Medulla oblongata (tissue), 1 donor: ENCODE data around the gene VPS39.

Experiments
- DNase-seq: peaks from one replicate; pipeline ENCODE4 v3.0.0-alpha.2; 2015; ENCODE audit errors: extremely low spot score

Gene VPS39

DNA sequence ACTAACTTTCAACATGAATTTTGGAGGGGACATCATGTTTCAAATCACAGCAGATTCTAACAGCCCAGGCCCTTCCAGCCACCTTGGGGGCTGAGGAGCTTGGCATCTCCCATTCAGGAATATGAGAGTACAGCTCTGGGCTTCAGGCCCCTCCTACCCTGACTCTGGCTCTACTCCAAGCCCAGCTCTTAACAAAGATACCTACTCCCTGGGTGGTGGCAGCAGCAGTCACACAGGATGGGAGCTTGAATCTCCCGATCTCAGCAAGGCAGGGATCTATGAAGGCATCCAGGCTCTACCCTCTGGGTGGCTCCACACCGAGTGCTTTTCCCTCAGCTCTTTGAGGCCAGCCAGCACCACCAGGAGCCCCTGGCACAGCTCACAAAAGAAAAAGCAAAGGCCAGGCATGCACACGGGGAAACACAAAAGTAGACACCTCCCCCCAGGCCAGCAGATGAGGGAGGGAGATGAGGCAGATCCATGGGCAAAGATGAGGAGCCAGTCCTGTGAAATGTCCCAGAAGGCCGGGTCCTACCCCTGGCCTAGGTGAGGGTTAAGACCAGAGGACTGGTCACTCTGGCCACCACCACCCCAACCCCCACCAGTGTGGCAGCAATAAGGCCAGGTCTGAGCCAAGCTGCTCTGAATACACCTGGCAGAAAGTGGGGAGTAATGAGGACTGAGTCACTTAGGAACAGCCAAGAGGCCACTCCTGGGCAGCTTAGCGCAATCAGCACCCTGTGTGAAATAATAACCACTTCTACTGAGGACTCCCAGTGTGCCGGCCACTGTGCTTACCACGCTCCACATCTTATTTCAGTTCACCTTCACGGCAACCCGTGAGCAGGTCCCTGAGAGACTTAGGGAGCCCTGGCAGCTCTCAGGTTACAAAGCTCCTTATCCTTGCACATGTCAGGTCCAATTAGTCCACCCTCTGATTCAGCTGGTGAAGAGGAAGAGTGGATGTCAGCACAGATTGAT lies 76.0 kb downstream of the VPS39 start:
- no peak for DNase-seq

DNA sequence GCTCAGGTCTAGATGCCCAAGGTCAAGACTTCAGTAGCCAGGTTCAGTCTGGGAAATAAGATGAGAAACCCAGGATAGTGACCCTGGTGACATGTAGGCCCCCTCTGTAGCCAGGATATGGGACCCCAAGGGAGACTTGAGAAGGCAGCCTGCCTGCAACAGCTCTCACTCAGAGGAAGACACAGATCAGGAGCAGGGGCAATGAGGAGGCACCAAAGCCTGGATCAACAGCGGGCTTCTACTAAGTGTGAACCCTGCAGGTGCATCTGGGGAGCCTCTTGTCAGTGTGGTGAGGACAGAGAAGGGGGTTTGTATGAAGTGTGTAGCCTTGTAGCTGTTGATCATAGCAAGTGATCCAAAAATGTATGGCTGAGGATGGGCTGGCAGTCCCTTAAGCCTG lies 77.1 kb downstream of the VPS39 start:
- no peak for DNase-seq

DNA sequence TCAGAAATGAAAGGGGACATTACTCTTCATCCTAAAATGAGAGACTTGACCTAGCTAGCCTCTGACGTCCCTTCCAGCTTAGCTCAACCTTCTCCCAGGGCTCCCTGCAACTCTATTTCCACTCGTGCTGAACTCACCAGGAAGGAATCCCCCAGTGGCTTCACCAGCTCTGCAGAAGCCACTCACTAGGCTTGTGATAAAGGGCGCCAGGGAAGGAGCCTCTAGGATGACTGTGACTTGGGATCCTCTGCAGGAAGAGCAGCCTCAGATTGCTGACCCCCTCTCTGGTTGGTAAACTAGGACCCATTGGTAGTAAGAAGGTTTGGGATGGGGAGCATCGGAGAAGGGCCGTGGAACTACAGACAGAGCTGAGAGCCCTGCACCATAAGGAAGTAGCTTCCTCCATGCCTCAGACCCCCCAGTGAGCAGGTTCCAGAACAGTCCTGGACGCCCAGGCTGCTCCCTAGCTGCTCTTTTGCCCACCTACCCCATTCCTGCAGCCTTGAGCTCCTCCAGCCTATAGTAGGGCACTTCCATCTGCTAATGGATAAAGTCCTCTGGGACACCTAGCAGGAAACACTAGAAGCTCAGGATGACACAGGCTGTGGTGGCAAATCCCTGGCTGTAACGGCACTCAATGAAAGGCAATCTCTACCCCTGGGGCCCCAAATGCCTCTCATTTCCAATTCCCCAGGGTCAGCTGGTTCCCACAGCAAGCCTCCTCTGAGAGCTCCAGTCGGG lies 77.7 kb downstream of the VPS39 start:
- no peak for DNase-seq

DNA sequence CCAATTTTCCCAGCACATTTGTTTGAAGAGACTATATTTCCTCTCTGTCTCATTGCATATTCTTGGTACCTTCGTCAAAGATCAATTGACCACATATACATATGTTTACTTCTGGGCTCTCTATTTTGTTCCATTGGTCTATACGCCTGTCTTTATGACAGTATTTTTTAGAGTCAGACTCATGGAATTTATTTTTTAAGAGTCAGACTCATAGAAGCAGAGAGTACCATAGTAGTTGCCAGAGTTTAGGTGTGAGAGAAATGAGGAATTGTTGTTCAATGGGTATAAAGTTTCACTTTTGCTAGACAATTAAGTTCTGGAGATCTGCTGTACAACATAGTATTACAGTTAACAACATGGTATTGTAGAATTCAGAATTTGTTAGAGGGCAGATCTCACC lies 78.7 kb downstream of the VPS39 start:
- no peak for DNase-seq

DNA sequence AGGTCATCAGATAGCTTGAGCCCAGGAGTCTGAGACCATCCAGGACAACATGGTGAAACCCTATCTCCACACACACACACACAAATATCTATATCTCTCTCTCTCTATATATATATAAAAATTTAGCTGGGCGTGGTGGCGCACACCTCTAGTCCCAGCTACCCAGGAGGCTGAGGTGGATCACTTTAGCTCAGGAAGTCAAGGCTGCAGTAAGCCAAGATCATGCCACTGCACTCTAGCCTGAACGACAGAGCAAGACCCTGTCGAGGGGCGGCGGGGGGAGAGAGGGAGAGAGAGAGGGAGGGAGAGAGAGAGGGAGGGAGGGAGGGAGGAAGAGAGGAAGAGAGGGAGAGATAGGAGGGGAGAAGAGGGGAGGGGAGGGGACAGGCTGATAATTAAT lies 79.6 kb downstream of the VPS39 start:
- no peak for DNase-seq

DNA sequence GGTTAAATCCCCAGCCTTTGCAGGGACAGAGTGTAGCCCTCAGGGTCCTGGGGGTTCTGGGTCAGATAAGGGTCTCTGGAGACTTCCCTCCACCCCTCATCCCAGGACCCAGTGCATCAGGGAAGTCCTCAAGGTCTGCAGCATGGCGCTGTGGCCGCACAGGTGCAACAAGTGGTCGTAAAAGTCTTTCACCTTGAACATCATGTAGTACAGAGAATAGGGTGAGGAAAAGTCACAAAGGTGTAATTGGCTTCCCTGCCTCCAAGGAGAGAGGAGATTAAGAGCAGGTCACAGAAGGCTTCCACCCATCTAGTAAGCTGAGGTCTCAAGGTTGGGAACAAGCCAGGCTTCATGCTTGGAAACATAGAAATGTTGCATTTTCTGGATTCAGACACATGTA lies 84.6 kb downstream of the VPS39 start:
- DNase-seq: no peak

DNA sequence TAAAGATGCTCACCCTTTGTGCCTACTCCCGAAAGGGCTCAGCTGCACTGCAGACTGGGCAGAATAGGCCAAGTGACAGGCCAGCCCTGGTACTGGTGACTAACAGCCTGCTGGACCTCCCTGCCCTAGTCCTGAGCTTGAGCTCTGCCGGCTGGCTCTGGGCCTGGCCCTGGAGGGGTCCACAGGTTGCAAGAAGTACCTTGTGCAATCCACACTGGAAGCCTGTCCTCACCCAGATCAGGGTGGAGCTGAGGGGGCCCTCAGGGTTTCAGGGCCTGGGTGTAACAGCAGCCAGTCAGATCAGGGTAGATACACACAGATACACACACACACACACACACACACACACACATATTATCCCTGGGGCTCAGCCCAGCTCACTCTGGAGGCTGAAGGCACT lies 86.4 kb downstream of the VPS39 start:
- no peak for DNase-seq

DNA sequence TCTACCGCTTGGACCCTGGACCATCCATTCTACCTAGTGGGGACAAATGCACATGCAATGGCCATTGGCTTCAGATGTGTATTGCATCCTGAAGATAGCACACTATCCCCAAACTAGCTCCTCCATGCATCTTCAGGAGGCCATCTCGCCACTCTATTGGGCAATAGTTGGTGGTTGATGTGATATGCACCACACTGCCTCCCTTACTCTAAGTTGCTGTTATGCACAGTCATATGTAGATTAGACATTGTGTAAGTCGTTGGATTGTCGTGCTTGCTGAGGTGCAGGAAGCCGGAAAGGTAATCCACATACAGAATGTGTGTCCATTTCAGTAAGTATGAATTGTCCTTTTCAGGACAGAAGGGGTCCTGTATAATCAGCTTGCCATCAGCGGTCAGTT lies 87.1 kb downstream of the VPS39 start:
- no peak for DNase-seq

DNA sequence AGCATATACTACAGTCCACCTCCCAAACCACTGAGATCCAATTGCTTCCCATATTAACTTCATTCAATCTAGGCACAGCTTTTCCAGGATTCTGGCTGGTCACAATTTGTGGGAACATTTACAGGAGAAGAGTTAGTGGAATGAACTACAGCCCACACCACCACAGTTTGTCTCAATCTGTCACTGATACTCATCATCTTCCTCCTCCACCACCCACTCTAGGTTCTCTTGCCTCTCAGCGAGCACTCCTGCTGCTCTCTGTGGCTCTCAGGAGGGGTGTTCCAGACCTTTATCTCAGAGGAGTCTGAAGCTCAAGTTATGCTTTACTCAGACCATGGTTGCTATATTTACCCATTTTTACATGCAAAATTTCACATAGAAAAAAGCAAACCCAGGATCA lies 87.8 kb downstream of the VPS39 start:
- no peak for DNase-seq

DNA sequence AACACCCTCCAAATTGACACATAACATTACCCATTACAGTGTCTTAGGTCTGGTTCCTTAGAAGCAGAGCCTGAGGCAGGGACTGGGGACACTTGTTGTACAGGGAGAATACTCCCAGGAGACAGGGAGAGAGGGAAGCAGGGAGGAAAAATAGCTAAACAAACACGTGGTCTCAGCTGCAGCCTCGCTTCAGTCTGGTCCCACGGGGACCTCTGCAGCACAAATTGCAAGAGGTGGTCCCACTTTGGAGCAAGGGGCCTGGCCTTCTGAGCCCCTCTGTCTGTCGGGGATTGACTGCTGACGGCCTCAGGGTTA lies 88.7 kb downstream of the VPS39 start:
- DNase-seq: no peak

DNA sequence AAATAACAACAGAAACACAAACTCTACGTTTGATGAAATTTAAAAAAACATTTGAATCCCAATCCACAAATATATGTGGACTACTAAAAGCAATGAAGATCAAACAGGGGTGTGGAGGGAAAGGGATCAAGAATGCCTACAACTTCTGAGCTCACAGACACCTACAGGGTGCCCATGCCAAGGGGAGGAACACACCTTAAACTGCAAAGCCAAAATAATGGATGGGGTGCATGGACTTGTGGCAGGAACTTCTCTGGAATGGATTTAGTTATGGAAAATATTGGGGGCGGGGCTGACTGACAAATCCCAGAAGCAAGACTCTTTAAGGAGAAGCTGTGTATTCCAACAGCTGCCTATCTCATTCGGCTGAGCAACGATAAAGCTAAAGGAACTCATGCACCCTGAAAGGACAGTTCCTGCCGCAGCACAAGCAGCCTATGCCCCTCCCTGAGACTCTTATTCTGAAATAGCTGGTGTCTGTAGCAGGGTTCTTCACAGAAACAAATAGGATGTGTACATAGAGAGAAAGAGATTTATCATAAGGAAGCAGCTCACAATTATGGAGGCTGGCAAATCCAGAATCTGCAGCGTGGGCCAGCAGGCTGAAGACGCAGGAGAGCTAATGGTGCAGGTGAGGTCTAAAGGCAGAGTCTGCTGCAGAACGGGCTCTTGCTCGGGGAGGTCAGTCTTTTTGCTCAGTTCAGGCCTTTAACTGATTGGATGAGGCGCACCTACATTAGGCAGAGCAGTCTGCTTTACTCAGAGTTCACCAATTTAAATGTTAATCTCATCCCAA lies 89.3 kb downstream of the VPS39 start:
- no peak for DNase-seq

DNA sequence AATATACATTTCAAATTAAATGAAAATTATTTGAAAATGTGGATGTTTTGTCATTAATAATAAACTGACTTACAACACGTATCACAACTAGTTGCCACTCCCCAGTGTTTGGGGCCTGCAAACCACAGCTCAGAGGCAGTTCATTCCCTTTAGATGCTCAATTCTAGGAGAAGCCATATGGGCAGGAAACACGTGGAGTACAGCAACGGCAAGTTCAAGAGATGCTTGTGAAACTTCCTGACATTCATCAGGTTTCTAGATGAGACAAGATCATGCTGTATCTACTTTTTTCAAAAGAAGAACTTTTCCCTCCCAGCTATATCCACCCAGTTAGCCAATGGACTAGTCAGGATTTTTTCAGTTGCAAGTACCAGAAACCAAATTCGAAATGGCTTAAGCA lies 96.2 kb downstream of the VPS39 start:
- peak; percentile 51 for DNase-seq

DNA sequence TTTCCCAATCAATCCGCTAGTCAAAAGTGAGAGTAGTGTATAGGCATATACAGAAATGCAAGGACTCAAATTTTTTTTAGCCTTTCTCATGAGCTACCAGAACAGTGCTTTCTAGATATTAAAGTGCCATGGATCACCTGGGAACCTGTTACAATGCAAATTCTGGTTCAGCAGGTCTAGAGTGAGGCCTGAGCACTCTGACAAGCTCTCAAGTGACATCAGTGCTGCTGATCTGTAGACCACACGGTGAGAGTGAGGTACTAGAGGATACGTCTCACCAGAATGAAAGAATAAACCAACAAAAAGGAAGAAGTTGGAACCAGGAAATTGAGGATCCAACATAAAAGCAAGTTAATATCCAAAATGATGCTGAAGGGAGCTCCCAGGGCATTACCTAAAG lies 97.7 kb downstream of the VPS39 start:
- DNase-seq: no peak

DNA sequence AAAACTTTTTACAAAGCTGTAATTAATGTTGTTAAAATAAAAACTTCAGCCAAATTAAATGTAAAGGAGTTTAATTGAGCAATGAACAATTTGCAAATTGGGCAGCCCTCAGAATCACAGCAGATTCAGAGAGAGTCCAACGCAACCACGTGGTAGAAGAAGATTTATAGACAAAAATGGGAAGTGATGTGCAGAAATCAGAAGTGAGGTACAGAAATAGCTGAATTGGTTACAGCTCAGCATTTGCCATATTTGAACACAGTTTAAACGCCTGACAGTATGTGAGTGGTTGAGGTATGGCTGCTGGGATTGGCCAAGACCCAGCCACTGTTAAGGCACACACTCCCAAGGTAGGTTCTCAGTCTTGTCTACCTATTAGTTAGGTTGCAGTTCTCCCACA lies 99.3 kb downstream of the VPS39 start:
- DNase-seq: no peak
